ENCODE measurements around the gene TGFBR2. TPM values are rescaled to one million over a fixed set of nuclear protein-coding genes. Genes with fewer than 3 reads are reported as not detected.
"Not testable (repeated sequence)": the region's sequence is repeated elsewhere in the genome, so short reads cannot be mapped to it uniquely, and the experiment has no call there.

TGFBR2 gene
- total RNA-seq, 3 donors from 2014 or later = 104 to 114 (median 111) TPM

GRCh38 chr3:30619318-30619717 lies 12.9 kb downstream of the TGFBR2 start:
- ATAC-seq (no peak), DNase-seq (no peak)
- peak overlapping the region; percentile 68 for H3K4me3 Mint-ChIP-seq
- no peaks in the 10 kb centered on the region for H3K27me3 Mint-ChIP-seq (ENCODE audit: low read depth)
- H3K36me3 Mint-ChIP-seq (ENCODE audit: insufficient read depth) = peaks cover 68% of the 10 kb centered on the region
- H3K9me3 Mint-ChIP-seq = no peaks in the 10 kb centered on the region
- peaks cover 95% of the 10 kb centered on the region for H3K4me1 Mint-ChIP-seq (ENCODE audit: low read depth)

- no peaks in the 10 kb centered on the region for H3K9me3 Mint-ChIP-seq
- DNase-seq (no peak), ATAC-seq (peak; percentile 77 to 78)
- H3K27me3 Mint-ChIP-seq (ENCODE audit: low read depth) = no peaks in the 10 kb centered on the region
- peak overlapping the region; percentile 68 for H3K4me3 Mint-ChIP-seq
- H3K4me1 Mint-ChIP-seq (ENCODE audit: low read depth) = peaks cover 93% of the 10 kb centered on the region
- peaks cover 66% of the 10 kb centered on the region for H3K36me3 Mint-ChIP-seq (ENCODE audit: insufficient read depth)
Measured at GRCh38 chr3:30620402-30621360, 14.3 kb downstream of the TGFBR2 start.

DNA sequence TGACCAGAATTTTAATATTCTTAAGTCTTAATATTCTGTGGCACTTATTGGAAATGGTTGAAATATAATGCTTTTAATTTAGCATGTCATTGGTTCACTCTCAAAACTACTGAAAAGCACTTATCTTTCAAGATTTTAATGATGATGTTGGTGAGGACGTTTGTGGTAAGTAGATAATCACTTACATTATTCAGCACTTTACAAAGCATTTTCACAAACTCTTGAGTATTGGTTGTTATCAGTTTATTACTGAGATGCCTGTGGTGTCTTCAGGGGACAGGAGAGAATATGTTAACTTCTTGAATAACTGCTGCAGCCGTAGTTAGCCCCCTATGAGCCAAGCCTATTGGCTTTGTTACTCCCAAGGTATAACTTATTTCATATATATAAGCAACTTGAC lies 15.2 kb downstream of the TGFBR2 start:
- no peak for DNase-seq
- H3K9me3 Mint-ChIP-seq = no peaks in the 10 kb centered on the region
- peaks cover 94% of the 10 kb centered on the region for H3K4me1 Mint-ChIP-seq (ENCODE audit: low read depth)
- H3K27me3 Mint-ChIP-seq (ENCODE audit: low read depth) = no peaks in the 10 kb centered on the region
- peak overlapping the region; percentile 62 for H3K4me3 Mint-ChIP-seq
- no peak for ATAC-seq
- peaks cover 70% of the 10 kb centered on the region for H3K36me3 Mint-ChIP-seq (ENCODE audit: insufficient read depth)

- Mint-ChIP-seq H3K36me3 (ENCODE audit: insufficient read depth) (peaks cover 69% of the 10 kb centered on the region), H3K9me3 (no peaks in the 10 kb centered on the region), H3K4me3 (peak overlapping the region; percentile 62), H3K27me3 (ENCODE audit: low read depth) (no peaks in the 10 kb centered on the region), H3K4me1 (ENCODE audit: low read depth) (peaks cover 94% of the 10 kb centered on the region)
- DNase-seq (no peak), ATAC-seq (no peak)
Measured at GRCh38 chr3:30622047-30622545, 15.7 kb downstream of the TGFBR2 start.

GRCh38 chr3:30622790-30623189 lies 16.4 kb downstream of the TGFBR2 start:
- H3K27me3 Mint-ChIP-seq (ENCODE audit: low read depth) = no peaks in the 10 kb centered on the region
- DNase-seq = no peak
- peak overlapping the region; percentile 68 for H3K4me3 Mint-ChIP-seq
- no peaks in the 10 kb centered on the region for H3K9me3 Mint-ChIP-seq
- H3K36me3 Mint-ChIP-seq (ENCODE audit: insufficient read depth) = peaks cover 64% of the 10 kb centered on the region
- ATAC-seq = no peak
- H3K4me1 Mint-ChIP-seq (ENCODE audit: low read depth) = peaks cover 93% of the 10 kb centered on the region

- ATAC-seq (peak; percentile 15 to 18), DNase-seq (no peak)
- H3K9me3 Mint-ChIP-seq = no peaks in the 10 kb centered on the region
- peak overlapping the region; percentile 68 for H3K4me3 Mint-ChIP-seq
- peaks cover 92% of the 10 kb centered on the region for H3K4me1 Mint-ChIP-seq (ENCODE audit: low read depth)
- H3K27me3 Mint-ChIP-seq (ENCODE audit: low read depth) = no peaks in the 10 kb centered on the region
- H3K36me3 Mint-ChIP-seq (ENCODE audit: insufficient read depth) = peaks cover 60% of the 10 kb centered on the region
Measured at GRCh38 chr3:30623351-30623750, 16.9 kb downstream of the TGFBR2 start.

- not testable (repeated sequence) for H3K9me3 Mint-ChIP-seq; H3K27me3 Mint-ChIP-seq (ENCODE audit: low read depth); DNase-seq; ATAC-seq
- Mint-ChIP-seq H3K4me1 (ENCODE audit: low read depth) (peaks cover 92% of the 10 kb centered on the region), H3K4me3 (peak overlapping the region; percentile 29), H3K36me3 (ENCODE audit: insufficient read depth) (peaks cover 54% of the 10 kb centered on the region)
Measured at GRCh38 chr3:30624480-30624879, 18.1 kb downstream of the TGFBR2 start.

GRCh38 chr3:30625541-30626438 lies 19.4 kb downstream of the TGFBR2 start:
- no peaks in the 10 kb centered on the region for H3K27me3 Mint-ChIP-seq (ENCODE audit: low read depth)
- peak overlapping the region; percentile 38 for H3K4me3 Mint-ChIP-seq
- DNase-seq (no peak), ATAC-seq (no peak)
- H3K9me3 Mint-ChIP-seq = no peaks in the 10 kb centered on the region
- H3K36me3 Mint-ChIP-seq (ENCODE audit: insufficient read depth) = peaks cover 54% of the 10 kb centered on the region
- H3K4me1 Mint-ChIP-seq (ENCODE audit: low read depth) = peaks cover 92% of the 10 kb centered on the region

GRCh38 chr3:30626443-30627180 lies 20.2 kb downstream of the TGFBR2 start:
- peaks cover 92% of the 10 kb centered on the region for H3K4me1 Mint-ChIP-seq (ENCODE audit: low read depth)
- H3K4me3 Mint-ChIP-seq = peak overlapping the region; percentile 38
- ATAC-seq = no peak
- H3K27me3 Mint-ChIP-seq (ENCODE audit: low read depth) = no peaks in the 10 kb centered on the region
- H3K9me3 Mint-ChIP-seq = no peaks in the 10 kb centered on the region
- peaks cover 52% of the 10 kb centered on the region for H3K36me3 Mint-ChIP-seq (ENCODE audit: insufficient read depth)
- DNase-seq = no peak

GRCh38 chr3:30628205-30628900 lies 22.0 kb downstream of the TGFBR2 start:
- Mint-ChIP-seq H3K36me3 (ENCODE audit: insufficient read depth) (peaks cover 54% of the 10 kb centered on the region), H3K9me3 (no peaks in the 10 kb centered on the region), H3K27me3 (ENCODE audit: low read depth) (no peaks in the 10 kb centered on the region), H3K4me1 (ENCODE audit: low read depth) (peaks cover 93% of the 10 kb centered on the region), H3K4me3 (peak overlapping the region; percentile 41)
- ATAC-seq = peak; percentile 16 to 22
- DNase-seq = no peak

DNA sequence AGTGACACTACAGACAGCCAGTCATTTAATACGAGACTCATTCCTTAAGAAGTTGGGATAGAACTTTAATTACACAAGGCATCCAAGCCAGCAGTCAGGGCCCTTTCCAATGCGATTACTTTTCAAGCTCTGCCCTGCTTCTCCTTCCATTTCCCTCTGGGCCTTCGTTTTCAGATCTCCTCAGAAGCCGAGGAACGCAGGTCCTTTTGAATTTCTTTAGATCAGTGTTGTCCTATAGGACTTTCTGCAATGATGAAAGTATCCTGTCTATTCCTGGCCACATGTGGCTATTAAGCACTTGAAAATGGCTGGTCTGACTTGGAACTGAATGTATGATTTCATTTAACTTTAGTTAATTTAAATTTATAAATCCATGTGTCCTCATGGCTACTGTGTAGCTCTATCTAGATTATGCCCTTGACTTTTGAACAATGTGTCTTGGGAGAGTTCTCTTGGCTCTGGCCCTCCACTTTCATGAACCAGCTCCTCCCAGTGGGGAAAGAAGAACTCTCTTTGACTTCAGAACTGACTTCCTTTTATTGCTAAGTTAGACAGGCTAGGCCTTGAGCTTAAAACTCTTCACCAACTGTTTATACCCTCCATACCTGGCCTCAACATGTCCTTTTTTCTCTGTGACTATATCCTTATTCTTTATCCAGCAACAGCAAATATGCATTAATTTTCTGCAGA lies 22.6 kb downstream of the TGFBR2 start:
- peak overlapping the region; percentile 61 for H3K4me3 Mint-ChIP-seq
- H3K27me3 Mint-ChIP-seq (ENCODE audit: low read depth) = no peaks in the 10 kb centered on the region
- DNase-seq = no peak
- peaks cover 93% of the 10 kb centered on the region for H3K4me1 Mint-ChIP-seq (ENCODE audit: low read depth)
- no peaks in the 10 kb centered on the region for H3K9me3 Mint-ChIP-seq
- H3K36me3 Mint-ChIP-seq (ENCODE audit: insufficient read depth) = peaks cover 48% of the 10 kb centered on the region
- no peak for ATAC-seq

- no peak for DNase-seq
- Mint-ChIP-seq H3K27me3 (ENCODE audit: low read depth) (no peaks in the 10 kb centered on the region), H3K36me3 (ENCODE audit: insufficient read depth) (peaks cover 47% of the 10 kb centered on the region), H3K4me3 (peak overlapping the region; percentile 61), H3K4me1 (ENCODE audit: low read depth) (peaks cover 94% of the 10 kb centered on the region), H3K9me3 (no peaks in the 10 kb centered on the region)
- no peak for ATAC-seq
Measured at GRCh38 chr3:30629746-30630145, 23.3 kb downstream of the TGFBR2 start.

All from activated T-cell treated with anti-CD3 and anti-CD28 coated beads, Interleukin-2, amount 50 U/mL, for 4 hours (primary cell).